SU-DHL-6 (cell line): ENCODE measurements around the gene CUEDC1.

Experiments used
- CTCF ChIP-seq: fragments of 200-600 bp; sonication (generic); IDR thresholded peaks from one replicate; pipeline ENCODE4 v1.5.1; 2017; ENCODE audit warnings: antibody characterized with exemption, mild to moderate bottlenecking, low read length, moderate library complexity; ENCODE audit not compliant: insufficient read depth, poor library complexity, severe bottlenecking
- EZH2phosphoT487 ChIP-seq: fragments of 200-600 bp; sonication (generic), shearing (Covaris generic); conservative IDR thresholded peaks from 2 replicates; pipeline ENCODE4 v1.6.1; 2018; ENCODE audit warnings: mild to moderate bottlenecking, antibody characterized with exemption, low read length, moderate library complexity, mixed read lengths

GRCh38 chr17:57900991-57901743, 54.0 kb downstream of the CUEDC1 start:
- TF ChIP-seq CTCF (no peak), EZH2phosphoT487 (no peak)
